DOHH2 (cell line): ENCODE data around the gene STRIT1.

Source experiments
- EZH2phosphoT487 ChIP-seq: fragments of 200-600 bp; sonication (generic); IDR thresholded peaks from 2 replicates; pipeline ENCODE4 v1.6.1; 2017; ENCODE audit warnings: borderline replicate concordance, mild to moderate bottlenecking, antibody characterized with exemption, low read length, moderate library complexity, mixed read lengths
- TF ChIP-seq, protein P1 (sequence below): fragments of 200-600 bp; sonication (generic); IDR thresholded peaks from one replicate; pipeline ENCODE4 v1.5.1; 2014; ENCODE audit warnings: antibody characterized with exemption, mild to moderate bottlenecking, low read depth, low read length; ENCODE audit not compliant: poor library complexity, severe bottlenecking

DNA sequence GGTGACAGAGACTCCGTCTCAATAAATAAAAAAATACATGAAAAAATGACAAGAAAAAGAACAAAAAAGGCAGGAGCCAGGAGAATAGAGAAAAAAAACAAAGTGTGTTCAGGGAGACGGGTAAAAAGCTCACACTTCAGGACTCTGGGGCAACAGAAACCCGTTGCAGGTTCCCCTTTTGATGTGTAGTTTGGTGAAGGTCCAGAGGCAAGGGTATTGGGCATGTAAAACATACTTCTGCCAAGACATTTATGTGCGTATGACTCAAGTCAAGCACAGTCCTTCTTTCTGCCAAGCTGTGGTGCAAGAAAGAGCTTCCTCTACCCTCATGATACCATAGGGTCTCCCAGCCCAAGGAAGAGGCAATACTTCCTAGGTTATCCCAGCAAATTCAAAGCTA lies 33.4 kb upstream of the STRIT1 start:
- TF ChIP-seq, protein P1, sequence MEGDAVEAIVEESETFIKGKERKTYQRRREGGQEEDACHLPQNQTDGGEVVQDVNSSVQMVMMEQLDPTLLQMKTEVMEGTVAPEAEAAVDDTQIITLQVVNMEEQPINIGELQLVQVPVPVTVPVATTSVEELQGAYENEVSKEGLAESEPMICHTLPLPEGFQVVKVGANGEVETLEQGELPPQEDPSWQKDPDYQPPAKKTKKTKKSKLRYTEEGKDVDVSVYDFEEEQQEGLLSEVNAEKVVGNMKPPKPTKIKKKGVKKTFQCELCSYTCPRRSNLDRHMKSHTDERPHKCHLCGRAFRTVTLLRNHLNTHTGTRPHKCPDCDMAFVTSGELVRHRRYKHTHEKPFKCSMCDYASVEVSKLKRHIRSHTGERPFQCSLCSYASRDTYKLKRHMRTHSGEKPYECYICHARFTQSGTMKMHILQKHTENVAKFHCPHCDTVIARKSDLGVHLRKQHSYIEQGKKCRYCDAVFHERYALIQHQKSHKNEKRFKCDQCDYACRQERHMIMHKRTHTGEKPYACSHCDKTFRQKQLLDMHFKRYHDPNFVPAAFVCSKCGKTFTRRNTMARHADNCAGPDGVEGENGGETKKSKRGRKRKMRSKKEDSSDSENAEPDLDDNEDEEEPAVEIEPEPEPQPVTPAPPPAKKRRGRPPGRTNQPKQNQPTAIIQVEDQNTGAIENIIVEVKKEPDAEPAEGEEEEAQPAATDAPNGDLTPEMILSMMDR = no peak
- TF ChIP-seq EZH2phosphoT487 = no peak
